Smooth muscle cell (in vitro differentiated cells): ENCODE measurements around the gene KIF24. TPM values are rescaled to one million over a fixed set of nuclear protein-coding genes. Genes with fewer than 3 reads are reported as not detected.

ENCODE experiments used
- DNase-seq: peaks from one replicate; lab custom pipeline; 2025; ENCODE audit not compliant: unreplicated experiment; lab: John Stamatoyannopoulos, UW
- H2AFZ ChIP-seq: fragments of 200-600 bp; sonication (generic); 2 replicates; pipeline ENCODE4 v1.6.0; 2016; ENCODE audit warnings: antibody characterized with exemption, low read depth, mild to moderate bottlenecking
- H3F3A ChIP-seq: fragments of 200-600 bp; sonication (generic); 2 replicates; pipeline ENCODE4 v1.6.0; 2017; ENCODE audit warnings: antibody characterized with exemption, low read depth
- H3K27ac ChIP-seq: fragments of 200-600 bp; sonication (generic); 2 replicates; pipeline ENCODE4 v1.5.1; 2016; ENCODE audit warnings: low read depth, mild to moderate bottlenecking
- H3K27me3 ChIP-seq: fragments of 200-600 bp; sonication (generic); 2 replicates; pipeline ENCODE4 v1.6.1; 2016; ENCODE audit warnings: low read depth, mild to moderate bottlenecking
- H3K36me3 ChIP-seq: fragments of 200-600 bp; sonication (generic); 2 replicates; pipeline ENCODE4 v1.5.1; 2016; ENCODE audit warnings: low read depth
- H3K4me1 ChIP-seq: fragments of 200-600 bp; sonication (generic); 2 replicates; pipeline ENCODE4 v1.5.1; 2016; ENCODE audit warnings: low read depth
- H3K4me2 ChIP-seq: fragments of 200-600 bp; sonication (generic); 2 replicates; pipeline ENCODE4 v1.6.0; 2016; ENCODE audit warnings: mild to moderate bottlenecking
- H3K4me3 ChIP-seq: fragments of 200-600 bp; sonication (generic); 2 replicates; pipeline ENCODE4 v1.5.1; 2016; ENCODE audit warnings: mild to moderate bottlenecking
- H3K79me2 ChIP-seq: fragments of 200-600 bp; sonication (generic); 2 replicates; pipeline ENCODE4 v1.6.0; 2016; ENCODE audit warnings: low read depth, mild to moderate bottlenecking
- H3K9ac ChIP-seq: fragments of 200-600 bp; sonication (generic); 2 replicates; pipeline ENCODE4 v1.6.0; 2016; ENCODE audit warnings: low read depth
- H3K9me3 ChIP-seq: fragments of 200-600 bp; sonication (generic); replicated peaks from 2 replicates; pipeline ENCODE4 v1.5.1; 2016; ENCODE audit warnings: low read depth
- H4K20me1 ChIP-seq: fragments of 200-600 bp; sonication (generic); 2 replicates; pipeline ENCODE4 v1.6.0; 2016; ENCODE audit warnings: low read depth
- WGBS: methylation state at CpG from one replicate; pipeline ENCODE4 v1.1.7; 2016; ENCODE audit warnings: low lambda C conversion rate; 5-methylcytosine and 5-hydroxymethylcytosine counted together
- polyA plus RNA-seq: library from polyadenylated mRNA; unstranded; fragments of >200 nt; fragmentation: Nextera tagmentation; extraction: Ambion mirVana; gene quantifications from 2 replicates; pipeline ENCODE4 v1.2.1, GENCODE V29; 2016
- small RNA-seq: library from RNA; depleted of rRNA; stranded (forward); fragments of <200 nt; gene quantifications from one replicate; pipeline ENCODE3, GENCODE V24; 2014
- total RNA-seq: library from RNA; depleted of rRNA; stranded (reverse); fragments of >200 nt; gene quantifications from 2 replicates; pipeline ENCODE4 v1.2.3, GENCODE V29; 2014
- TF ChIP-seq, protein P1 (sequence below): fragments of 200-600 bp; sonication (generic); IDR thresholded peaks from 2 replicates; pipeline ENCODE4 v1.5.1; 2017; ENCODE audit warnings: borderline replicate concordance, mild to moderate bottlenecking, antibody characterized with exemption; ENCODE audit not compliant: insufficient read depth, poor library complexity, severe bottlenecking

The KIF24 gene
- total and polyA plus RNA-seq, 2 experiments from 2014 or later, result 0.51 to 1.2 TPM

- 96% methylated on average over 1 of the region's 1 CpG for WGBS
- H3K4me2 ChIP-seq, result no peak overlapping the region
- no peak overlapping the region for H3K9ac ChIP-seq
- H4K20me1 ChIP-seq, result no peaks in the 10 kb centered on the region
- no peaks in the 10 kb centered on the region for H3K4me1 ChIP-seq
- H3K36me3 ChIP-seq, result no peaks in the 10 kb centered on the region
- TF ChIP-seq, protein P1, sequence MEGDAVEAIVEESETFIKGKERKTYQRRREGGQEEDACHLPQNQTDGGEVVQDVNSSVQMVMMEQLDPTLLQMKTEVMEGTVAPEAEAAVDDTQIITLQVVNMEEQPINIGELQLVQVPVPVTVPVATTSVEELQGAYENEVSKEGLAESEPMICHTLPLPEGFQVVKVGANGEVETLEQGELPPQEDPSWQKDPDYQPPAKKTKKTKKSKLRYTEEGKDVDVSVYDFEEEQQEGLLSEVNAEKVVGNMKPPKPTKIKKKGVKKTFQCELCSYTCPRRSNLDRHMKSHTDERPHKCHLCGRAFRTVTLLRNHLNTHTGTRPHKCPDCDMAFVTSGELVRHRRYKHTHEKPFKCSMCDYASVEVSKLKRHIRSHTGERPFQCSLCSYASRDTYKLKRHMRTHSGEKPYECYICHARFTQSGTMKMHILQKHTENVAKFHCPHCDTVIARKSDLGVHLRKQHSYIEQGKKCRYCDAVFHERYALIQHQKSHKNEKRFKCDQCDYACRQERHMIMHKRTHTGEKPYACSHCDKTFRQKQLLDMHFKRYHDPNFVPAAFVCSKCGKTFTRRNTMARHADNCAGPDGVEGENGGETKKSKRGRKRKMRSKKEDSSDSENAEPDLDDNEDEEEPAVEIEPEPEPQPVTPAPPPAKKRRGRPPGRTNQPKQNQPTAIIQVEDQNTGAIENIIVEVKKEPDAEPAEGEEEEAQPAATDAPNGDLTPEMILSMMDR, result no peak
- H3K9me3 ChIP-seq, result no peaks in the 10 kb centered on the region
- H3K27ac ChIP-seq, result no peak overlapping the region
- no peak overlapping the region for H2AFZ ChIP-seq
- H3K79me2 ChIP-seq, result no peaks in the 10 kb centered on the region
- no peak overlapping the region for H3K4me3 ChIP-seq
- no peak for DNase-seq
- no peaks in the 10 kb centered on the region for H3K27me3 ChIP-seq
- H3F3A ChIP-seq, result no peaks in the 10 kb centered on the region
These were observed 47.0 kb downstream of the KIF24 start for GRCh38 chr9:34282096-34282495.

DNA sequence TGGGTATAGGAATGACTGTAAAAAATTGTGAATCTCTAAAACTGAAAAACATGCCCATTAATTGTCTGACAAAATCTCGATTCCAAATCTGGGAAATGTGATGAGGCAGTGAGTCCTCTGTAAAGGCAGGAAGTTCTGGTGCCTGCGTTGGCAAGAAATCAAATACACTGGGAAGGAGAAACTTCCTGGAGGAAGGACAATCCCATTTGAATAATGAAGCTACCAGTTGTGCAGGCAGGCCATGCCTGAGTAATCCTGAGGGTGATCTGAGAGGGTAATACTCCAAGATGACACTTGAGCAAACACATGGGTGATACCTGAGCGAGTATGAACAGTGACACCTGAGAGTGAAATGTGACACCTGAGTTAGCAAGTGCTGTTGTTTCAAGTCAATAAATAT is 49.7 kb downstream of the KIF24 start:
- Histone ChIP-seq H2AFZ (no peak overlapping the region), H3K27ac (no peak overlapping the region), H4K20me1 (no peaks in the 10 kb centered on the region), H3K79me2 (no peaks in the 10 kb centered on the region), H3K9me3 (no peaks in the 10 kb centered on the region), H3K27me3 (no peaks in the 10 kb centered on the region), H3K4me3 (no peak overlapping the region), H3K4me1 (no peaks in the 10 kb centered on the region), H3K9ac (no peak overlapping the region), H3F3A (no peaks in the 10 kb centered on the region), H3K36me3 (no peaks in the 10 kb centered on the region), H3K4me2 (no peak overlapping the region)
- no peak for DNase-seq
- 94% methylated on average over 3 of the region's 3 CpGs for WGBS
- TF ChIP-seq, protein P1, result no peak

Small RNA genes lying within 50 kb of the gene (small RNA-seq; reads per million reads assigned to genes)
- gene RNU2-50P, result 0.08 reads per million

Other genes with a start within 250 kb of the KIF24 start
- 23.4 and 26.5 TPM in 2 replicates for gene DCAF12, start 202.6 kb downstream of the KIF24 start, total RNA-seq
- 16.1 and 20.3 TPM in 2 replicates for gene DCAF12, start 202.6 kb downstream of the KIF24 start, polyA plus RNA-seq
- 36.6 and 45.0 TPM in 2 replicates for gene UBAP1, start 150.2 kb downstream of the KIF24 start, total RNA-seq
- gene UBAP1, start 150.2 kb downstream of the KIF24 start, polyA plus RNA-seq, result 49.9 and 55.0 TPM in 2 replicates
- gene NUDT2, start 301 bp upstream of the KIF24 start, total RNA-seq, result 28.1 and 32.4 TPM in 2 replicates
- 32.8 and 36.1 TPM in 2 replicates for gene NUDT2, start 301 bp upstream of the KIF24 start, polyA plus RNA-seq
- 5.2 and 5.6 TPM in 2 replicates for gene MYORG, start 47.6 kb upstream of the KIF24 start, total RNA-seq
- gene MYORG, start 47.6 kb upstream of the KIF24 start, polyA plus RNA-seq, result 4.2 and 6.3 TPM in 2 replicates
- gene FAM219A, start 129.3 kb upstream of the KIF24 start, total RNA-seq, result 13.3 and 21.0 TPM in 2 replicates
- 29.4 and 29.5 TPM in 2 replicates for gene FAM219A, start 129.3 kb upstream of the KIF24 start, polyA plus RNA-seq
- 0.13 TPM in 1 of 2 replicates, not detected in the other for gene DNAI1, start 129.5 kb upstream of the KIF24 start, total RNA-seq
- gene DNAI1, start 129.5 kb upstream of the KIF24 start, polyA plus RNA-seq, result 0.31 TPM in 1 of 2 replicates, not detected in the other
- not detected in 2 replicates for gene ENHO, start 193.7 kb upstream of the KIF24 start, total RNA-seq
- 0.97 and 1.7 TPM in 2 replicates for gene ENHO, start 193.7 kb upstream of the KIF24 start, polyA plus RNA-seq